ENCODE data around the gene NQO2. TPM values are rescaled to one million over a fixed set of nuclear protein-coding genes. Genes with fewer than 3 reads are reported as not detected.
A peak's percentile ranks its signal among the peaks of the same experiment; 100 is the strongest.

The NQO2 gene, protein sequence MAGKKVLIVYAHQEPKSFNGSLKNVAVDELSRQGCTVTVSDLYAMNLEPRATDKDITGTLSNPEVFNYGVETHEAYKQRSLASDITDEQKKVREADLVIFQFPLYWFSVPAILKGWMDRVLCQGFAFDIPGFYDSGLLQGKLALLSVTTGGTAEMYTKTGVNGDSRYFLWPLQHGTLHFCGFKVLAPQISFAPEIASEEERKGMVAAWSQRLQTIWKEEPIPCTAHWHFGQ
- polyA plus RNA-seq (ENCODE audit: insufficient read length) = 67.3 TPM
- long read RNA-seq, donor 1, full-length matches to known transcripts = 25 of 51 reads
- long read RNA-seq, donor 1, partial matches to known transcripts = 15 of 51 reads
- long read RNA-seq, donor 1, other reads (novel, unspliced or antisense) = 11 of 51 reads
- long read RNA-seq, donor 2, full-length matches to known transcripts = 26 of 37 reads
- long read RNA-seq, donor 2, partial matches to known transcripts = 11 of 37 reads
- long read RNA-seq, donor 2, other reads (novel, unspliced or antisense) = 0 of 37 reads
- long read RNA-seq, donor 3, full-length matches to known transcripts = 21 of 35 reads
- long read RNA-seq, donor 3, partial matches to known transcripts = 14 of 35 reads
- long read RNA-seq, donor 3, other reads (novel, unspliced or antisense) = 0 of 35 reads
- long read RNA-seq, donor 4 = 0 reads
- long read RNA-seq, donor 5, full-length matches to known transcripts = 48 of 61 reads
- long read RNA-seq, donor 5, partial matches to known transcripts = 13 of 61 reads
- long read RNA-seq, donor 5, other reads (novel, unspliced or antisense) = 0 of 61 reads
- long read RNA-seq, donor 6, full-length matches to known transcripts = 17 of 36 reads
- long read RNA-seq, donor 6, partial matches to known transcripts = 19 of 36 reads
- long read RNA-seq, donor 6, other reads (novel, unspliced or antisense) = 0 of 36 reads
- long read RNA-seq, donor 7, full-length matches to known transcripts = 26 of 33 reads
- long read RNA-seq, donor 7, partial matches to known transcripts = 7 of 33 reads
- long read RNA-seq, donor 7, other reads (novel, unspliced or antisense) = 0 of 33 reads
- long read RNA-seq, donor 8, full-length matches to known transcripts = 11 of 11 reads
- long read RNA-seq, donor 8, partial matches to known transcripts = 0 of 11 reads
- long read RNA-seq, donor 8, other reads (novel, unspliced or antisense) = 0 of 11 reads

DNA sequence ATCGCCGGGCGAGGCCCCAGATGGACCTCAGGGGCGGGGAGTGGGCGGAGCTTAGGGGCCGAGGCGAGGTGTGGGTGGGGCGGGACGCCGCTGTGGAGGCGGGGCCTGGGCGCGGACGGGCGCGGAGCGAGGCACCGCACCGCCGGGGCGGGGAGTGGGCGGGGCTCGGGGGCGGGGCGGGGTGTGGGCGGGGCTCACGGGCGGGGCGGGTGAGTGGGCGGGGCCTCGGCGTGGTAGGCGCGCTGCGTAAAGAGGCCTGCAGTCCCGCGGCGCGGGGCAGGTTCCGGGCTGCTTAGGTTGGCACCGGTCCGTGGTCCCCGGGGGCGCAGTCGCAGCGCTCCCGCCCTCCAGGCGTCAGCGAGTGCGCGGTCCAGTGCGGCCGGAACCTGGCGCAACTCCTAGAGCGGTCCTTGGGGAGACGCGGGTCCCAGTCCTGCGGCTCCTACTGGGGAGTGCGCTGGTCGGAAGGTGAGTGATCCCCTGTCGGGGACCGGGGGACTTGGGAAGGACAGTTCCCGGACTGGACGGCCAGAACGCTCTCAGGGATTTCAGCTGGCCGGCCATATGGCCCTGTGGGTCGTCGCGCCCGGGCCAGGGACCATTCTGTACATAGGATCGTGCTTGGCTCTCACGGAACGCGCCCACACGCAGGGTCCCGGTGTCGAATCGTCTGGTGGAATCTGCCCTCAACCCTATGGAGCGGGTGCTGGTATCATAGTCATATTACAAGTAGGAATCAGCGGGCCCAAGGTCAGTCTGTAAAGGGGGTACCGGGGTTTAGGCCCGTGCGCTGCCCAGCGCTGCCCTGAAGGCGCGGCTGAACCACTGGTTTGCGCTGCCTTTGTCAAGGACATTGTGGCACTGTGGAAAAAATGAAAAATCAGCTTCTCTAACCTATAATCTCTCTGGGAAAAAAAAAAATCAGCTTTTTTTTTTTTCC lies at the start of gene NQO2:
NQO2 (plus strand) TSS at position 277 of the 940 bp plus-strand sequence. CDS start 6,659 bp downstream, outside the sequence.
- peak; percentile 85 for DNase-seq

DNA sequence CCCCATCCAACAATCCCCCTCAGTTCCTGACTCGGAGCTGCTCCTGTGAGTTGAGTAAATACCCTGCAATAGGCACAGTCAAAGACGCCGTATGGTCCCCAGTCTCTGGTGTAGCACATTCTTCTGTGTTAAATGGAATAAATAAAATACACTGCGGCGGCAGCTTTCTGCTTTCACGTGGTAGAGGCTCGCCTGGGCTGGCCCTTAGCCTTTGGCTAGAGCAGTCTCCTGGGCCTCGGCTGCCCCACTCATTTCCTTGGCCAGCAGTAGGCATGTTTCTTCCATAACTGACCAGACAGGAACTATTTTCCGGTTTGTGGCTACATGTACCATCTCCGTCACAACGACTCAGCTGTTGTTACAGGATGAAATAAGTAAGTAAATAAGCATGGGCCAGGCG lies 49.0 kb upstream of the NQO2 start:
- DNase-seq = no peak

DNA sequence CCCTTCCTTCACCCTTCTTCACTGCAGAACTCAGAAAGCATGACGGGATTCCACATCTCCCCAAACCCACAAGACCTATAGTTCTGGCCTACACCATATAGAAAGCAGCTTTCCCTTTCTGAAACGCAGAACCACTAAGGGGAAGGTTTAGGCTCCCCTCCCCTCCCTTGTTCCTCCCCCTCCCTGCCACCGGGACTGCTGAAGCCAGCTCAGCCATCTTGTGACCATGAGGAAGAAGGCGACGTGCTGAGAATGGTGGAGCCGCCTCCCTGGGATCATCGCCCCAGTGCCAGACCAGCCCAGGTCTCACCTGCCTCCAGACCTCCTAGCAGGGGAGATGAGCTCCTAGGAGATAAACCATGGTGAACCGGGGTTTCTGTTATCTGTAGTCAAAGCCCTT lies 48.0 kb upstream of the NQO2 start:
- DNase-seq = no peak

DNA sequence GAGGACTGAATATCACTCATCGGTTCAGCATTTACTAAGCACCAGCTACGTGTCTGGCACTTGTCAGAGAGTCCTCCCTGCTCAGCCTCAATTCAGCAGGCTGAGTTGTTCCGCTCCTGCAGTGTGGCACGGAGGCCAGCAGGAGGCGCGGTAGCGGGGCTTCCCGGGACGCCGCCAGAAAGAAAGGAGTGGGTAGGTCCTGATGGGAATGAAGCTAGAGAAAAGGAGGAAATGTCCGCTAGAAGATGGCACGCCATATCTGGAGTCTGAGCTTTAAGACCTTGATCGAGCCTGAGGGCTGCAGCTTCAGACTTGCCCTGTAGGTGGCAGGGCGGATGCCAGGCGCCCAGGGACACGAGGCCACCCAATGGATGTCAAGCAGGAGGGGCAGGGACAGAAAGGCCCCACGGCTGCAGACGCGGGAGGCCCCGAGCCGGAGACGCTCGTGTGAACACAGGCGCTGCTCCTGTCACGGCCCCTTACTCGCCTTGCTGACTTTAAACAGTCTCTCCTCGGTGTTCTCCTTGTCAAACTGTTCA lies 47.1 kb upstream of the NQO2 start:
- peak; percentile 71 for DNase-seq

DNA sequence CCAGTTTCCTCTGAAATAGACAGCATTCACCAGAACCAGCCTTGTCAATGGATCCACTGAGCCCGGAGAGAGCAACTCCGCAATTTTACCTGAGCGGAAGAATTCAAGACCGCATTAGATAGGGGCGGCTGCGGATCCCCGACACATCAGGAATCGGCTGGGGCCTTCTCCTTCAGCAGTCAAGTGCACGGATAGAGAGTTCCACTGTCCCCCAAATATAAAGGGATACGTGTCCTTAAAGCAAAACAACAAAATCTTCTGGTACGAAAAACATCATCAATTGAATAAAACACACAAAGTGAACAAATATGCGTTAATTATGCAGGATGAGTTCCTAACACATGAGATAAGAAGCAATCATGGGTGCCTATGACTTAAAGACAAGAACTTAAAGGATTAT lies 46.6 kb upstream of the NQO2 start:
- no peak for DNase-seq

DNA sequence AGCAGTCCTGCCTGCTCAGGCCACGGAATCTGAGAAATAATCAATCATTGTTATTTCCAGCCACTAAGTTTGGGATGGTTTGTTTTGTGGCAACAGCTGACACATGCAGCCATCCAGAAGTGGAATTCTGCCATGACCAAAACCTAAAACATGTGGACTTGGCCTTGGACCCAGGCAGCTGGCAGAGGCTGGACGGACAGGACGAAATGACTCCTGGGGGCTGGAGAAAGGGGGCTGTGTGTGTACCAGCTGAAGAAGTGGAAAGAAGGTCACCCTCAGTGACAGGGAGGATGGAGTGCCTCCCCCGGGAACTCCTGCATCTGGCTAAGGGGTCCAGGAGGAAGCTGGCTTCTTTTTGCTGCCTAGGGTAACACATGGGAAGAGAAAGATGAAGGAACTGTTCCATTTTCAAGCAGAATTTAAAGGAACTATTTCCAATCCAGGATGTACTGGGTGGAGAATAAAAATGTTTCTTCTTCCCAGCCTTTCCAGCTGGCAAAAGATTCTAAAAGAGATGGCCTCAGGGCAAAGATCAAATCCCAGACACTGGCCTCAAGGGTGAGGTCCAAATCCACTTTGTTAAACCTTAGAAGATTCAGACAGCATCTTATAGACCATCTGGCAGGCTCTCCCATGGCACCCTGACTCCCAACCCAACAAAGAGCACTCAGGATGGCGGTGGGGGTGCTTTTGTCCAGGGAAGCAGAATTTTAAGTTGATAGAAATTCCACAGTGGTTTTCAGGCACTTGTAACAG lies 42.6 kb upstream of the NQO2 start:
- no peak for DNase-seq

DNA sequence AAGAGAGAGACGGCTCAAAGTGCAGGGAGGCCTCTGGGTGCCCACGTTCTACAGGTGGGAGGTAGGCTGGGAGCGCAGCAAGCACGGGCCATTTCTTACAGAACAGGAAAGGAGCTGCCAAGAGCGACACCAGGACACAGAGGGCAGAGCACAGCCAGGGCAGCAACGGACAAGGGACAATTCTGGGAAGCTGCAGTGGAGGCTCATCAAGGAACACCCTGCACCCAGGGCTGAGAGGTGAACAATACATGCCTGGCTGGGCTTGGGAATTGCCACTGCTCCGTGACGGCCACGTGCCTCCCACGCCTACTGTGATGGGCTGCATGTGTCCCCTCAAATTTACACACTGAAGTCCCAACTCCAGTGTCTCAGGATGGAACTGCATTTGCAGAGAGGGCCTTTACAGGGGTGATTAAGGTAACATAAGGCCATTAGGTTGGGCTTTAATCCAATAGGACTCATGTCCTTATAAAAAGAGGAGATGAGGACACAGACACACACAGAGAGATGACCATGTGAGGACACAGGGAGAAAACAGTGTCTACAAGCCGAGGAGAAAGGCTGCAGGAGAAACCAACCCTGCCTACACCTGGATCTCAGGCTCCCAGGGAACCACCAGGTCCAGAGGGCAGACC lies 41.9 kb upstream of the NQO2 start:
- DNase-seq = no peak

DNA sequence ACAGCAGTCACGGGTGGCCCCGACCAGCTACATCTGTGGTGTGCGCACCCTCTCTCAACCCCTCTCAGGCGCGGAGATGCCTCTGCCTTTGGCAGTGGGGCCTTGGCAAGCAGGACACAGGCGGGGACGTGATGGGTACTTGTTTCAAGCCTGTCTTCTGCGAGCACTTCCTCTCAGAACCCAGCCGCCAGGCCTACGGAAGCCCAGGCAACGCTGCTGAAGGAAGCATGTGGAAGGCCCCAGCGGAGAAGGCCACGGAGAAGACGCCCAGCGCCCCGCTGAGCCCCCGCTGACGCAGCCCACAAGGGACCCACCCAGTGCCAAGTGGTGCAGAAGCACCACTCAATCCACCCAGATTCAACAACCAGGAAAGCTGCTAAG lies 41.4 kb upstream of the NQO2 start:
- DNase-seq = no peak

DNA sequence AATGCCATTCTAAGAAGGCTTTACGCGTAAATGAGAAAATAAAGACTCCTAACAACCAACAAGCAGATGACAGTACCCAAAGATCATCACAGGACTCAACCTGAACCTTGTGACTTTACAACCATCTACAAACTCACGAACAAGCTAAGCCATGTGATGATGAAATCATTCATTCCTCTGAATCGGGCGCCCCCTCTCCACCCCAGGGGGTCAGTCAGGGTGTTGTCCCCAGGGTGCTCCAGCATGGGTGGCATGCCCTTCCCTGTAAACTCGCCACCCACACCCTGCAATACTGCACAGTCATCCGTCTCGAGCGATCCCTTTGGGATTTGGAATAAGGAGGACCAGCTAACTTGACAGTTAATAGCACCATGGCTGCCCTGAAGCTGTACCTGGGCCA lies 40.9 kb upstream of the NQO2 start:
- no peak for DNase-seq

DNA sequence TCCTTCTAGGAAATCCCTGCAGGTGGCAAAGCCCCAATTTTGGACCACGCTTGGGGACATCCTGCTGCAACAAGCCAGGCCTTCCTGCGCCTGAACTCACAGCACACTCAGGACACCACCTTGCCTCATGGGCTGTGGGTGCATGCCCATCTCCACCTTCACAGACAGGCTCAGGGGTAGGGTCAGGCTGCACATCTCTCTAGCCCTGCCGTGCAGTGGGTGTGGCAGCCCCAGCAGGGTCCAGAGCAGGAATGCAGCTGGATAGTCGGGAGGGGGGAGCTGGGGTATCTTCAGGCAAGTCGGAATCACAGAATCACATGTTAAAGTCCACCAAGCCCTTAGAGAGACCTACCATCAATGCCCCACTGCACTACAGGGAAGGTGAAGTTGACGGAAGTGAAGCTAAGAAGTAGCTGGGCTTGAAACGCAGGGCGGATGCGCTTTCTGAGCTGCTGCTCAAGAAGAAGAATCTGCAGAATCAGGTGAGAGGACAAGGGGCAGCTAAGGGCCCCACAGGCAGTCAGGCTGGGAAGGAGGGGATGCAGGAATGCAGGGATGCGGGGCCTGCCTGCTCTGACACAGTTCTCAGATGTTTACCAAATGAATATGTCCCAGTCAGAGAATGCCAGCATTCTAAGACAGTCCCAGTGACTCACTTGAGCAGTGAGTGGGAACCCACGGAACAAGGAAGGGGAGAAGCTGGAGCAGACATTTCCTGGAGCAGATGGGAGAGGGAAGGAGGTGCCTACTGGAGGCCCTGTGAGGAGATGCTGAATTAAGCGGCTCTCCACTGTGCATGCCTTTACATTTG lies 39.6 kb upstream of the NQO2 start:
- DNase-seq = no peak

DNA sequence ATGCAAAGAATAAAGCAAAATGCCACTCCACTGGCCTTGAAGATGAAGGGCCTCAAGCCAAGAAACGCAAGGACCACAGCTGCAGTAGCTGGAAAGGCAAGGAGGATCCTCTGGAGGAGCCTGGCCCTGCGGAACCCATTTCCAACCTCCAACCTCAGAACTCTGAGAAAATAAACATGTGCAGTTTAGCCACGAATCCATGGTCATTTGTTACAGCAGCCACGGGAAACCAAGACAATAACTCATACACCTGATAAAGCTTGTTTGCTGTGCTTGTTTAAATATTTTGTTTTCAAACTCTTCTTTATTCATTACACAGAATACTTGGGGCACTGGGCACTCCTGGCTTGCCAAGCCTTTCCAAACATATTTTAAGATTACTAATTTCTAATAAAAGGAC lies 38.8 kb upstream of the NQO2 start:
- no peak for DNase-seq

DNA sequence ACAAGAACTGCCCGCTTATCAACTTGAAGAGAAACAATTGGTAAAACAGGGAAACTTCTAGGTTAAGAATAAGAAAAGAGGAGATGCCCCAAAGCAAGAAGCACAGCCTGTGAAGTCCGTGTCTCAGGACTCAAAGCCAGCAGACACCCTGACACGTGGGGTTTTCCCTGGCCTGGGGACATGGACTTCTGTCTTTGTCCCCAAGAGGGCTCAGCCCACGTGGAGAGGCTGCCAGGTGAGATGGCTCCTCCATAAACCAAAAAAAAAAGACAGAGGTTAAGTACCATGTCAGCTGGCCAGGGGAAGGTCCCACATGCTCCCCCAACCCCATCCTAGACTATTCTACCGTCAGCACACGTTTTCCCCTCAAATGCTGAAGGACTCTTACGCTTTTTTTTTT lies 38.2 kb upstream of the NQO2 start:
- DNase-seq = no peak

DNA sequence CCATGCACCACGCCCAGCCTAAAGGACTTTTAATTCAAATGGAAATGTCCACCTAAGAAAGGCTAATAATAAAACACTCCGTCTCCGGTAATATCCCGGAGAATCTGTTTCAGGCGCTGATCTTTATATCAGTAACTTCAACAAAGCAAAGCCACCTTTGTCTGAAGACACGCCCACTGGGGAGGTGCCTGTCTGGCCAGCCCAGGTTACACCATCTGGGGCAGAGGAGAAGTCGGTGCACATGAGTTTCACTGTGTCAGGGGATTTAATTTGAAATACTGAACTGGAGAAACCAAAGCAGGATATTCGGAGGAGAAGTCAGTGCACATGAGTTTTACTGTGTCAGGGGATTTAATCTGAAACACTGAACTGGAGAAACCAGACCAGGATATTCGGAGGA lies 37.7 kb upstream of the NQO2 start:
- no peak for DNase-seq

DNA sequence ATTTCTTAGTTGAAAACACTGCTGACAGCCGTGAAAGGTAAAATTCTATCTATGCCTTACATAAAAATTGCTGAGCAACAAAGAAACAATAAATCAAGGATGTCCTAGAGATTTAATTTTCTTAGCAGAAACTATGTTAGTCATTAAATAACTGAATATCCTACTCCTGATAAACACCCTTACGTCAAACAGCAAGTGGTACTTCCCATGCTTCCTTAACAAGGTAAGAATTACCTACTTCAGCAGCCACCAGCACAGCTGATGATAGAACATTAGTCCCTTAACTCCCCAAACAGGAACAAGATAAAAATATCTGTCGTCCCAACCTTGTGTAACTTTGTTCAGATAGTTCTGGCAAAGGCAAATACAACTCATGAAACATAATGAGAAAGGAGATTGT lies 37.1 kb upstream of the NQO2 start:
- no peak for DNase-seq

DNA sequence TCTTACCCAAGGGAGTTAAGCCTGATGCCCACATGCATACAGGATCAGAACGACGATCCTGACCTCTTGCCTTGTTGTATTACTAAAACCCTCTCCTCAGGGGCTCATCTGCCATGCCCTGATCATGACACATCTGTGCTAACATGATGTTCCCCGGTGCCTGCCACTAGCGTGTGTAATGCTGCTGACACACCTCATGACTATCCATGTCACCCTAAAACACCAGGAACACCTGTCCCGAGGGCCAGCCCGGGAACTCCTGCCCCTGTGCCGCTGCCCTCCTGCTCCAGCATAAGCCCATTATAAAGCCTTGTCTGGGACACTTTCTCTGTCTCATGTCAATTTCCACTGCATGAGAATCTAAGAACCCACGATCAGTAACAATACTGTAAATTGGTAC lies 35.9 kb upstream of the NQO2 start:
- DNase-seq = no peak

DNA sequence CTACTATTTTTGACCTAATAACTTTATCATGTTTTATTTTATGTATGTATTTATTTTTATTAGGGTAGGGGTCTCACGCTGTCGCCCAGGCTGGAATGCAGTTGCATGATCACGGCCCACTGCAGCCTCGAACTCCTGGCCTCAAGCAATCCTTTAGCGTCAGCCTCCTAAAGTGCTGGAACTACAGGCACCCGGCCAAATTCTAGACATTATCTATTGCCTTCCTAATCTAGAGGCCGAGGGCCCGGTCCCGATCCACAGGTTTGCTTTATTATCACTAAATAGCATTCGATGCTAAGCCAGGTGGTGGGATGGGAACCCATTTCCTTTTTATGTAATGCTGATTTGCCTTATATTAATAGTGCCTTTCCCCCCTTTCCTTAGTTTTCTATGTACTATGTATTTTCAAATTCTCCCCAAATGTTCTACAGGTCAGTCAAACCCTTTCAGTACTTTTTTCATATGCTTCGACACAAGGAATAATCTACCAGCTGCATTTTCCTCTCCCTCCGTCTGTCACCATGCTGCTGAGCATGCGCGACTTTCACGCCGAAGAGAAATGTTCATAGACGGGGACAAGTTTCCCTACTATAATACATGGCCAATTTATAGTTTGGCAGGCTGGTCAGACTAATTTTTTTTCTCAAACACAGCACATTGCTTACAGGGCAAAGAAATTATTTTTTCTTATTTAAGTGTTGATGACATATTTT lies 34.7 kb upstream of the NQO2 start:
- no peak for DNase-seq

DNA sequence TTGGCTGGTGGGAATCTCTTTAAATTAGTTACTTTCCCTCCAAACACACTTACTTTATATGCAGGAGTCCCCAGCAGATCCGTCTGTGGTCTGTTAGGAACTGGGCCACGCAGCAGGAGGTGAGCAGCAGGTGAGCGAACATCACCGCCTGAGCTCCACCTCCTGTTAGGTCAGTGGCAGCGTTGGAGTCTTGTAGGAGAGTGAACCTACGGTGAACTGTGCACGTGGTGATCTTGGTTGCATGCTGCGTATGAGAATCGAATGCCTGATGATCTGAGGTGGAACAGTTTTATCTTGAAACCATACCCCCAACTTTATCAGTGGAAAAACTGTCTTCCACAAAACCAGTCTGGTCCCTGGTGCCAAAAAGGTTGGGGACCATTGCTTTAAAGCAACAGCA lies 33.3 kb upstream of the NQO2 start:
- no peak for DNase-seq

DNA sequence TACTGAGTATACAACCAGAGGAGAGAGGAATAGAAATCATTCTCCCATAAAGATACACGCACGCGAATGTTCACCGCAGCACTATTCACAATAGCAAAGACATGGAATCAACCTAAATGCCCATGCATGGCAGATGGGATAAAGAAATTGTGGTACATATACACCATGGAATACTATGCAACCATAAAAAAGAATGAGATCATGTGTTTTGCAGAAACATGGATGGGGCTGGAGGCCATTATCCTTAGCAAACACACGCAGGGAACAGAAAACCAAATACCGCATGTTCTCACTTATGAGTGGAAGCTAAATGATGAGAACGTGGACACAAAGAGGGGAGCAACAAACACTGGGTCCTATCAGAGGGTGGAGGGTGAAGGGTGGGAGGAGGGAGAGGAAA lies 31.8 kb upstream of the NQO2 start:
- DNase-seq = no peak
